Measurements from ENCODE around the gene GRAMD1C. TPM values are rescaled to one million over a fixed set of nuclear protein-coding genes. Genes with fewer than 3 reads are reported as not detected.

GRAMD1C gene
- polyA plus RNA-seq, 1 of the 3 experiments (the other 2 are of a cell fraction), result 1.2 TPM

GRCh38 chr3:113906568-113907140 lies 68.1 kb downstream of the GRAMD1C start:
- no peak for DNase-seq
- Histone ChIP-seq H3K9ac (no peak overlapping the region), H2AFZ (ENCODE audit: low read depth) (no peak overlapping the region), H3K27ac (ENCODE audit: low read depth in 2 of 2, low read length in 1 of 2) (no peak overlapping the region), H3F3A (replicated peaks; ENCODE audit: insufficient read depth) (no peaks in the 10 kb centered on the region), H3K4me1 (ENCODE audit: control insufficient read depth in 1 of 2, insufficient read depth in 2 of 2, low read depth in 1 of 2, low read length in 1 of 2) (no peaks in the 10 kb centered on the region), H3K4me2 (no peak overlapping the region), H3K4me3 (ENCODE audit: low read depth in 2 of 2, low read length in 1 of 2) (no peak overlapping the region), H3K27me3 (ENCODE audit: insufficient read depth) (no peaks in the 10 kb centered on the region), H3K36me3 (replicated peaks in 1 of 2; ENCODE audit: control insufficient read depth in 1 of 2, insufficient read depth in 2 of 2, low read length in 1 of 2) (peaks cover 0 to 4% of the 10 kb centered on the region in 2 experiments), H3K9me2 (no peaks in the 10 kb centered on the region), H4K20me1 (ENCODE audit: insufficient read depth) (no peaks in the 10 kb centered on the region), H3K79me2 (ENCODE audit: insufficient read depth) (no peaks in the 10 kb centered on the region), H3K9me3 (no peaks in the 10 kb centered on the region)
- ChIA-PET CTCF (interaction anchor here (0.6 to 1.8 kb wide), 4 partner anchors 11 to 170 kb away, joined by 3 to 7 read pairs (median 4); no protein-coding TSS in a partner anchor), POLR2A (no interaction called here)
- 74% methylated on average over 4 of the region's 4 CpGs for WGBS (ENCODE audit: low lambda C conversion rate)
- TF ChIP-seq ELF1 (IDR thresholded peaks at IDR 0.05) (no peak), USF2 (IDR thresholded peaks at IDR 0.05; ENCODE audit: borderline replicate concordance, low read depth, low read length) (no peak), GABPA (IDR thresholded peaks at IDR 0.05; ENCODE audit: low read depth) (no peak), EP300 (IDR thresholded peaks at IDR 0.05; ENCODE audit: borderline replicate concordance in 1 of 2, low read depth in 1 of 2, low read length in 1 of 2) (no peak), SIN3A (IDR thresholded peaks at IDR 0.05; ENCODE audit: borderline replicate concordance, low read depth, low read length) (no peak), ZBTB33 (IDR thresholded peaks at IDR 0.05; ENCODE audit: borderline replicate concordance, low read depth) (no peak), NRF1 (IDR thresholded peaks at IDR 0.05; ENCODE audit: low read depth, low read length) (no peak), NFIC (IDR thresholded peaks at IDR 0.05; ENCODE audit: borderline replicate concordance) (no peak), MXI1 (IDR thresholded peaks at IDR 0.05; ENCODE audit: low read depth, low read length) (no peak), USF1 (IDR thresholded peaks at IDR 0.05; ENCODE audit: borderline replicate concordance, low read depth) (no peak), CTCF (IDR thresholded peaks at IDR 0.05) (no peak), POLR2AphosphoS5 (IDR thresholded peaks at IDR 0.05; ENCODE audit: low read depth, low read length) (no peak), IRF3 (IDR thresholded peaks at IDR 0.05; ENCODE audit: low read depth, low read length) (no peak), REST (IDR thresholded peaks at IDR 0.05; ENCODE audit: low read depth, low read length) (no peak), FOXM1 (IDR thresholded peaks at IDR 0.05; ENCODE audit: low read depth) (no peak), TEAD4 (IDR thresholded peaks at IDR 0.05; ENCODE audit: borderline replicate concordance, insufficient read depth) (no peak), YY1 (IDR thresholded peaks at IDR 0.05; ENCODE audit: low read depth) (no peak), RFX5 (IDR thresholded peaks at IDR 0.05; ENCODE audit: low read length) (no peak)

All from SK-N-SH (cell line).